CD4-positive, CD25-positive, alpha-beta regulatory T cell (primary cell): ENCODE data around the gene PON2. TPM values are rescaled to one million over a fixed set of nuclear protein-coding genes. Genes with fewer than 3 reads are reported as not detected.

Experiments used
- ATAC-seq, 2 donors: fragments of 150-1000 bp; cut with Tn5 transposase; one replicate each; pipeline ENCODE4 v1.10.0; 2021; ENCODE audit warnings: low read depth in 2 of 2, moderate number of reproducible peaks in 2 of 2, moderate library complexity in 1 of 2
- DNase-seq, 3 donors: peaks; one replicate each; pipeline versions ENCODE4 v3.0.0 to v3.0.0-alpha.2; 2012 to 2022; ENCODE audit warnings: mixed read lengths in 1 of 3
- H3K27ac ChIP-seq: one replicate; pipeline ENCODE4 v1.7.0; 2013; ENCODE audit warnings: mild to moderate bottlenecking, low read length; ENCODE audit not compliant: insufficient read depth, poor library complexity, severe bottlenecking
- H3K27me3 ChIP-seq: one replicate; pipeline ENCODE4 v1.7.0; 2013; ENCODE audit warnings: low read length; ENCODE audit not compliant: control insufficient read depth, insufficient read depth
- H3K36me3 ChIP-seq: one replicate; pipeline ENCODE4 v1.7.0; 2013; ENCODE audit warnings: mild to moderate bottlenecking, low read length, moderate library complexity; ENCODE audit not compliant: control insufficient read depth, insufficient read depth
- H3K4me1 ChIP-seq: 2 replicates; pipeline ENCODE4 v1.7.0; 2013; ENCODE audit warnings: mild to moderate bottlenecking, low read length; ENCODE audit not compliant: insufficient read depth, control insufficient read depth, poor library complexity, severe bottlenecking
- H3K4me3 ChIP-seq: one replicate; pipeline ENCODE4 v1.7.0; 2013; ENCODE audit warnings: low read depth, mild to moderate bottlenecking, low read length, moderate library complexity
- H3K9me3 ChIP-seq, 2 experiments: 1 replicate in 1 of 2; 2 replicates in 1 of 2; pipeline ENCODE4 v1.7.0; 2013; ENCODE audit warnings: low read length in 2 of 2, mild to moderate bottlenecking in 1 of 2, moderate library complexity in 1 of 2; ENCODE audit not compliant: control insufficient read depth in 2 of 2
- H3K27ac Mint-ChIP-seq, 3 donors: one replicate each; pipeline ENCODE4 v1.8.0; 2020 to 2022; ENCODE audit warnings: mild to moderate bottlenecking in 3 of 3, mixed read lengths in 3 of 3, moderate library complexity in 2 of 3
- H3K27me3 Mint-ChIP-seq: one replicate; pipeline ENCODE4 v1.8.0; 2022; ENCODE audit warnings: mild to moderate bottlenecking, mixed read lengths
- H3K36me3 Mint-ChIP-seq: one replicate; pipeline ENCODE4 v1.8.0; 2020; ENCODE audit warnings: mixed read lengths
- H3K4me1 Mint-ChIP-seq, 4 donors: one replicate each; pipeline ENCODE4 v1.8.0; 2020 to 2022; ENCODE audit warnings: mixed read lengths in 4 of 4, mild to moderate bottlenecking in 1 of 4
- H3K4me3 Mint-ChIP-seq, 4 donors: one replicate each; pipeline ENCODE4 v1.8.0; 2020 to 2022; ENCODE audit warnings: mild to moderate bottlenecking in 4 of 4, mixed read lengths in 4 of 4, moderate library complexity in 3 of 4
- H3K9me3 Mint-ChIP-seq, 7 donors: one replicate each; pipeline ENCODE4 v1.8.0; 2020 to 2022; ENCODE audit warnings: mixed read lengths in 7 of 7, mild to moderate bottlenecking in 3 of 7, moderate library complexity in 2 of 7
- polyA plus RNA-seq, 4 donors: library from polyadenylated mRNA; unstranded; fragments of 300-500 nt; fragmentation: Illumina TruSeq; gene quantifications; one replicate each; pipeline ENCODE4 v1.2.3, GENCODE V29; 2021
- total RNA-seq: library from RNA; stranded (reverse); gene quantifications from one replicate; pipeline ENCODE4 v1.2.3, GENCODE V29; 2022

The PON2 gene
- total and polyA plus RNA-seq, 5 donors from 2014 or later = 1.1 to 3.7 (median 2.5) TPM

GRCh38 chr7:95412075-95412474, 22.8 kb downstream of the PON2 start:
- Histone ChIP-seq H3K27me3 (no peaks in the 10 kb centered on the region), H3K27ac (no peak overlapping the region), H3K9me3 (no peaks in the 10 kb centered on the region), H3K36me3 (no peaks in the 10 kb centered on the region), H3K4me3 (no peak overlapping the region), H3K4me1 (no peaks in the 10 kb centered on the region)
- no peak overlapping the region for H3K27ac Mint-ChIP-seq
- H3K4me1 Mint-ChIP-seq = no peaks in the 10 kb centered on the region
- DNase-seq = no peak
- H3K4me3 Mint-ChIP-seq = no peak overlapping the region
- no peaks in the 10 kb centered on the region for H3K9me3 Mint-ChIP-seq
- peaks cover 4% of the 10 kb centered on the region for H3K27me3 Mint-ChIP-seq
- peaks cover 4% of the 10 kb centered on the region for H3K36me3 Mint-ChIP-seq
- no peak for ATAC-seq

DNA sequence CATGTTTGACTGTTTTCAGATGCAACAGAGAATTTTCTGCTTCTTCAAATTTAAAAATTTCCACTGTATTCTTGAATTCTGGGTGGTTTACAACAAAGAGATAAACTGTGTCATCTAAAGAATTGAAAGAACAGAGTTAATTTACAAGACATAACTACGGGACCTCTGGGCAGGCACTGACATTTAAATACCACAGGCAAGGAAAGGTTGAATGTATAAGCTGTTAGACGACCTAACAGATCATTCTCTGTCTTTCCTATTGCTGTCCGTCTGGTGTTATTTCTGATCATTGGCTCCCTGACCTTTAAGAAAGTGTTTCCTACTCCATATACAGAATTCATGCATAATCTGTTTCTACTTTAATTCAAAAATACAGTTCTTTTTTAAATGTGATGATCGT, 23.2 kb downstream of the PON2 start:
- H3K4me1 ChIP-seq = no peaks in the 10 kb centered on the region
- H3K27me3 ChIP-seq = no peaks in the 10 kb centered on the region
- H3K9me3 ChIP-seq = no peaks in the 10 kb centered on the region
- no peak for DNase-seq
- no peak overlapping the region for H3K27ac ChIP-seq
- no peaks in the 10 kb centered on the region for H3K9me3 Mint-ChIP-seq
- no peak overlapping the region for H3K4me3 Mint-ChIP-seq
- no peak for ATAC-seq
- no peak overlapping the region for H3K27ac Mint-ChIP-seq
- H3K36me3 Mint-ChIP-seq = peaks cover 4% of the 10 kb centered on the region
- H3K4me3 ChIP-seq = no peak overlapping the region
- H3K4me1 Mint-ChIP-seq = no peaks in the 10 kb centered on the region
- no peaks in the 10 kb centered on the region for H3K36me3 ChIP-seq
- H3K27me3 Mint-ChIP-seq = peaks cover 4% of the 10 kb centered on the region

GRCh38 chr7:95411036-95411435, 23.8 kb downstream of the PON2 start:
- DNase-seq (no peak), ATAC-seq (no peak)
- H3K9me3 Mint-ChIP-seq = no peaks in the 10 kb centered on the region
- Histone ChIP-seq H3K9me3 (no peaks in the 10 kb centered on the region), H3K27ac (no peak overlapping the region), H3K36me3 (no peaks in the 10 kb centered on the region), H3K27me3 (no peaks in the 10 kb centered on the region), H3K4me3 (no peak overlapping the region), H3K4me1 (no peaks in the 10 kb centered on the region)
- no peaks in the 10 kb centered on the region for H3K4me1 Mint-ChIP-seq
- peaks cover 4% of the 10 kb centered on the region for H3K27me3 Mint-ChIP-seq
- H3K27ac Mint-ChIP-seq = no peak overlapping the region
- H3K4me3 Mint-ChIP-seq = no peak overlapping the region
- H3K36me3 Mint-ChIP-seq = peaks cover 4% of the 10 kb centered on the region

DNA sequence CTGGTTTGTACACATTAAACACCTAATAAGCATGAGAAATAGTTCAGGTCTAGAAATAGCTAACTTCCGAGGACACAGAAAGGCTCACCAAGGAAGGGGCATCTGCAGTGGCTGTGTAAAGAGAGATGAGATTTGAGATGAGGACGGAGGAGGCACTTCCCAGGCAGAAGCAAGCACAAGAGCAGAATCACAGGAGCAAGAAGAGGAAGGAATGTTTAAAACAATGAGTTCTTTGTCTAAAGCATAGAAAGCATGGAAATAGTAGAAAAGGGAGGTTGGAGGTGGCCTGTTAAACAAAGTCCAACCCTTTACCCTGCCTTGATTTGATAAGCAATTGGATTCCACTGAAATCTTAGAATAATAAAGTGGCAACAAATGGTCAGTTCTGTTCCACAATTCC, 27.1 kb downstream of the PON2 start:
- Histone ChIP-seq H3K36me3 (no peaks in the 10 kb centered on the region), H3K4me3 (no peak overlapping the region), H3K27ac (no peak overlapping the region), H3K27me3 (no peaks in the 10 kb centered on the region), H3K9me3 (no peaks in the 10 kb centered on the region), H3K4me1 (no peaks in the 10 kb centered on the region)
- peaks cover 4% of the 10 kb centered on the region for H3K27me3 Mint-ChIP-seq
- no peak overlapping the region for H3K4me3 Mint-ChIP-seq
- ATAC-seq (no peak), DNase-seq (no peak)
- no peaks in the 10 kb centered on the region for H3K9me3 Mint-ChIP-seq
- H3K27ac Mint-ChIP-seq = no peak overlapping the region
- H3K4me1 Mint-ChIP-seq = no peaks in the 10 kb centered on the region
- H3K36me3 Mint-ChIP-seq = peaks cover 4% of the 10 kb centered on the region

DNA sequence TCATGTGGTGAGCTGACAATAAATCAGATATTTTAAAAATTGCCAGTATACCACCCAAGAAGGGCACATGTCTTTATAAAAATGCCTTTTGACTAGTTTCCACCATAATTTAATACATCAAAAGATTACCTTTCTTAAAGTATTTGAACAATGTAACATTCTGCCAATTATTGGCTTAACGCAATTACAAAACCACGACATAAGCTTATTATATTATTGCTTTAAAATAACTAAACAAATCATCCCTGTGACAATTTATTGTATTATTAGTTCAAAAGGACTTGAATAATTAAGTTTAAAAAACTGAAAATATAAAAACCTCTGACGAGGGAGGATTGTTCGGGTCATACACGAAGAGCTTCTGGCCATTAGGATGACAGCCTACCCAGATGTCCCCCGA, 29.0 kb downstream of the PON2 start:
- DNase-seq = no peak
- no peak overlapping the region for H3K27ac ChIP-seq
- no peaks in the 10 kb centered on the region for H3K27me3 ChIP-seq
- no peaks in the 10 kb centered on the region for H3K9me3 ChIP-seq
- no peak overlapping the region for H3K4me3 ChIP-seq
- H3K4me1 ChIP-seq = no peaks in the 10 kb centered on the region
- ATAC-seq = no peak
- no peaks in the 10 kb centered on the region for H3K9me3 Mint-ChIP-seq
- H3K4me1 Mint-ChIP-seq = no peaks in the 10 kb centered on the region
- H3K4me3 Mint-ChIP-seq = no peak overlapping the region
- H3K36me3 Mint-ChIP-seq = peaks cover 4% of the 10 kb centered on the region
- H3K36me3 ChIP-seq = no peaks in the 10 kb centered on the region
- H3K27ac Mint-ChIP-seq = no peak overlapping the region
- no peaks in the 10 kb centered on the region for H3K27me3 Mint-ChIP-seq

GRCh38 chr7:95405208-95405607, 29.6 kb downstream of the PON2 start:
- no peak overlapping the region for H3K27ac Mint-ChIP-seq

DNA sequence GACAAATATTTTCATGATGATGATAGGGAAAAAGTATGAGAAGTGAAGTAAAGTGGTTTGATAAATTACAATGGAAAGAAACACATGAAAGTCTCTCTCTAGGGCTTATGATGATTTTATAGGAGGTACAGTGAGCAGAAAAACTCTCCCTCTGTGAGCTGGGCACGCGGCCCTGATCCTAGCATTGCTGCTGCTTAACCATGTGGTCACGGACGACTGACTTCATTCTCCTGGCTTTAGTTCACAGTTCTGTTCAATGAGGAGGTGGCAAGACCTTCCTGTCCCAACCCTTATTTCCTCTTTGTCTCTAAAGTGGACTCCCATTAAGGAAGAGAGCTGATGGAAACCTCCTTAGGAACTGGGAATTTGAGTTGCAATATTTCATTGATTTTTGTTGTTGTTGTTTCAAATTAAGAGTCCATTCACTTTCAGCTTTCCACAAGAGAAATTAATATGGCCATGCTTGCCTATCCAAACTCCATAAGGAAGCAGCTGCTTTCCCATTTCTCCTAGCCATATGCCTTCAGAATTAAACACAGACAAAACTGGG, 30.4 kb downstream of the PON2 start:
- DNase-seq (no peak), ATAC-seq (no peak)
- no peaks in the 10 kb centered on the region for H3K27me3 Mint-ChIP-seq
- Histone ChIP-seq H3K4me1 (no peaks in the 10 kb centered on the region), H3K27ac (no peak overlapping the region), H3K36me3 (no peaks in the 10 kb centered on the region), H3K27me3 (no peaks in the 10 kb centered on the region), H3K9me3 (no peaks in the 10 kb centered on the region), H3K4me3 (no peak overlapping the region)
- no peak overlapping the region for H3K27ac Mint-ChIP-seq
- peaks cover 0 to 1% (median 0%) of the 10 kb centered on the region in 7 donors for H3K9me3 Mint-ChIP-seq
- no peak overlapping the region for H3K4me3 Mint-ChIP-seq
- peaks cover 4% of the 10 kb centered on the region for H3K36me3 Mint-ChIP-seq
- H3K4me1 Mint-ChIP-seq = no peaks in the 10 kb centered on the region

More at GRCh38 chr7:95405208-95405607, 29.6 kb downstream of the PON2 start:
- peaks cover 0 to 1% (median 0%) of the 10 kb centered on the region in 7 donors for H3K9me3 Mint-ChIP-seq
- H3K9me3 ChIP-seq = no peaks in the 10 kb centered on the region
- DNase-seq (no peak), ATAC-seq (no peak)
- no peaks in the 10 kb centered on the region for H3K27me3 ChIP-seq
- no peak overlapping the region for H3K4me3 Mint-ChIP-seq
- no peaks in the 10 kb centered on the region for H3K4me1 Mint-ChIP-seq
- no peaks in the 10 kb centered on the region for H3K27me3 Mint-ChIP-seq
- H3K27ac ChIP-seq = no peak overlapping the region
- H3K4me3 ChIP-seq = no peak overlapping the region
- peaks cover 4% of the 10 kb centered on the region for H3K36me3 Mint-ChIP-seq
- no peaks in the 10 kb centered on the region for H3K4me1 ChIP-seq
- no peaks in the 10 kb centered on the region for H3K36me3 ChIP-seq

- peaks cover 26% of the 10 kb centered on the region for H3K27me3 Mint-ChIP-seq
These were observed 36.5 kb downstream of the PON2 start for GRCh38 chr7:95398155-95398940.

More at GRCh38 chr7:95398155-95398940, 36.5 kb downstream of the PON2 start:
- Histone ChIP-seq H3K27ac (no peak overlapping the region), H3K4me1 (peaks cover 5% of the 10 kb centered on the region), H3K9me3 (no peaks in the 10 kb centered on the region), H3K4me3 (no peak overlapping the region), H3K36me3 (no peaks in the 10 kb centered on the region), H3K27me3 (peaks cover 5% of the 10 kb centered on the region)
- Mint-ChIP-seq H3K27ac (no peak overlapping the region), H3K4me1 (peaks cover 0 to 4% (median 0%) of the 10 kb centered on the region in 4 donors), H3K36me3 (no peaks in the 10 kb centered on the region), H3K9me3 (peaks cover 0 to 1% (median 0%) of the 10 kb centered on the region in 7 donors), H3K4me3 (no peak overlapping the region)
- no peak for ATAC-seq
- no peak for DNase-seq
